ENCODE data around the gene BLZF1.

DNA sequence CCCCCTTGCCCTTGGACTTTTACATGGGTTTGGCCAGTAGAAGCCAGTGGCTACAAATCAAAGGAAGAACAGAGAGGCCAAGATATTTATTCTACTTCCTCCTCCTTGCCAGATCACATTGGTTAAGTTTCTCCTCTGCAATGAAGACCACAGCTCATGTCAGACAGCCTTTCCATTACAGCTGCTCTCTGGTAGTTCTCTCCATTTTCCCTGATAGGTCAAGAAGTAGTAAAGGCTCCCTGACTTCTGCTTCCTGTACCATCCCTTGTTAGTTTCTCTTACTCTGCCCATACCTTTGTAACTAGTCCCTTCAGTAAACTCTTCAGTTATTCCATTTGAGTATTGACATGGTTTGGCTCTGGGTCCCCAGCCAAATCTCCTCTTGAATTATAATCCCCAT lies 28.2 kb upstream of the BLZF1 start:
- TF ChIP-seq KDM1A (IDR thresholded peaks at IDR 0.05; ENCODE audit: borderline replicate concordance): no peak
- no peak for TF ChIP-seq TAF1 (IDR thresholded peaks at IDR 0.05; ENCODE audit: borderline replicate concordance, low read depth, low read length)
- TF ChIP-seq EZH2 (IDR thresholded peaks at IDR 0.05; ENCODE audit: borderline replicate concordance, control insufficient read depth, low read depth, low read length): no peak
- TF ChIP-seq, protein P1, sequence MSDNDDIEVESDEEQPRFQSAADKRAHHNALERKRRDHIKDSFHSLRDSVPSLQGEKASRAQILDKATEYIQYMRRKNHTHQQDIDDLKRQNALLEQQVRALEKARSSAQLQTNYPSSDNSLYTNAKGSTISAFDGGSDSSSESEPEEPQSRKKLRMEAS (IDR thresholded peaks at IDR 0.05; ENCODE audit: low read depth, low read length): no peak
- TF ChIP-seq, protein P2, sequence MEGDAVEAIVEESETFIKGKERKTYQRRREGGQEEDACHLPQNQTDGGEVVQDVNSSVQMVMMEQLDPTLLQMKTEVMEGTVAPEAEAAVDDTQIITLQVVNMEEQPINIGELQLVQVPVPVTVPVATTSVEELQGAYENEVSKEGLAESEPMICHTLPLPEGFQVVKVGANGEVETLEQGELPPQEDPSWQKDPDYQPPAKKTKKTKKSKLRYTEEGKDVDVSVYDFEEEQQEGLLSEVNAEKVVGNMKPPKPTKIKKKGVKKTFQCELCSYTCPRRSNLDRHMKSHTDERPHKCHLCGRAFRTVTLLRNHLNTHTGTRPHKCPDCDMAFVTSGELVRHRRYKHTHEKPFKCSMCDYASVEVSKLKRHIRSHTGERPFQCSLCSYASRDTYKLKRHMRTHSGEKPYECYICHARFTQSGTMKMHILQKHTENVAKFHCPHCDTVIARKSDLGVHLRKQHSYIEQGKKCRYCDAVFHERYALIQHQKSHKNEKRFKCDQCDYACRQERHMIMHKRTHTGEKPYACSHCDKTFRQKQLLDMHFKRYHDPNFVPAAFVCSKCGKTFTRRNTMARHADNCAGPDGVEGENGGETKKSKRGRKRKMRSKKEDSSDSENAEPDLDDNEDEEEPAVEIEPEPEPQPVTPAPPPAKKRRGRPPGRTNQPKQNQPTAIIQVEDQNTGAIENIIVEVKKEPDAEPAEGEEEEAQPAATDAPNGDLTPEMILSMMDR (IDR thresholded peaks at IDR 0.05 in 2 of 3, conservative IDR thresholded peaks at IDR 0.05 in 1 of 3; ENCODE audit: control insufficient read depth in 2 of 3, extremely low read depth in 1 of 3, insufficient read depth in 1 of 3, low read depth in 3 of 3, low read length in 3 of 3): no peak
- TF ChIP-seq POLR2A (IDR thresholded peaks at IDR 0.05; ENCODE audit: low read depth, low read length): no peak
- no peak for TF ChIP-seq NFIC (IDR thresholded peaks at IDR 0.05; ENCODE audit: low read depth, low read length)
- no peak for TF ChIP-seq SP1 (IDR thresholded peaks at IDR 0.05; ENCODE audit: low read depth, low read length)
- no peak for TF ChIP-seq BCL11A (IDR thresholded peaks at IDR 0.05; ENCODE audit: low read depth, low read length)
- no peak for TF ChIP-seq POLR2AphosphoS5 (IDR thresholded peaks at IDR 0.05; ENCODE audit: low read length)
- TF ChIP-seq PAX8 (IDR thresholded peaks at IDR 0.05): no peak
- no peak for TF ChIP-seq CHD2 (IDR thresholded peaks at IDR 0.05; ENCODE audit: borderline replicate concordance, low read depth, low read length)
- TF ChIP-seq, protein P3, sequence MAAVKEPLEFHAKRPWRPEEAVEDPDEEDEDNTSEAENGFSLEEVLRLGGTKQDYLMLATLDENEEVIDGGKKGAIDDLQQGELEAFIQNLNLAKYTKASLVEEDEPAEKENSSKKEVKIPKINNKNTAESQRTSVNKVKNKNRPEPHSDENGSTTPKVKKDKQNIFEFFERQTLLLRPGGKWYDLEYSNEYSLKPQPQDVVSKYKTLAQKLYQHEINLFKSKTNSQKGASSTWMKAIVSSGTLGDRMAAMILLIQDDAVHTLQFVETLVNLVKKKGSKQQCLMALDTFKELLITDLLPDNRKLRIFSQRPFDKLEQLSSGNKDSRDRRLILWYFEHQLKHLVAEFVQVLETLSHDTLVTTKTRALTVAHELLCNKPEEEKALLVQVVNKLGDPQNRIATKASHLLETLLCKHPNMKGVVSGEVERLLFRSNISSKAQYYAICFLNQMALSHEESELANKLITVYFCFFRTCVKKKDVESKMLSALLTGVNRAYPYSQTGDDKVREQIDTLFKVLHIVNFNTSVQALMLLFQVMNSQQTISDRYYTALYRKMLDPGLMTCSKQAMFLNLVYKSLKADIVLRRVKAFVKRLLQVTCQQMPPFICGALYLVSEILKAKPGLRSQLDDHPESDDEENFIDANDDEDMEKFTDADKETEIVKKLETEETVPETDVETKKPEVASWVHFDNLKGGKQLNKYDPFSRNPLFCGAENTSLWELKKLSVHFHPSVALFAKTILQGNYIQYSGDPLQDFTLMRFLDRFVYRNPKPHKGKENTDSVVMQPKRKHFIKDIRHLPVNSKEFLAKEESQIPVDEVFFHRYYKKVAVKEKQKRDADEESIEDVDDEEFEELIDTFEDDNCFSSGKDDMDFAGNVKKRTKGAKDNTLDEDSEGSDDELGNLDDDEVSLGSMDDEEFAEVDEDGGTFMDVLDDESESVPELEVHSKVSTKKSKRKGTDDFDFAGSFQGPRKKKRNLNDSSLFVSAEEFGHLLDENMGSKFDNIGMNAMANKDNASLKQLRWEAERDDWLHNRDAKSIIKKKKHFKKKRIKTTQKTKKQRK (IDR thresholded peaks at IDR 0.05; ENCODE audit: low read depth, low read length): no peak
- TF ChIP-seq, protein P4, sequence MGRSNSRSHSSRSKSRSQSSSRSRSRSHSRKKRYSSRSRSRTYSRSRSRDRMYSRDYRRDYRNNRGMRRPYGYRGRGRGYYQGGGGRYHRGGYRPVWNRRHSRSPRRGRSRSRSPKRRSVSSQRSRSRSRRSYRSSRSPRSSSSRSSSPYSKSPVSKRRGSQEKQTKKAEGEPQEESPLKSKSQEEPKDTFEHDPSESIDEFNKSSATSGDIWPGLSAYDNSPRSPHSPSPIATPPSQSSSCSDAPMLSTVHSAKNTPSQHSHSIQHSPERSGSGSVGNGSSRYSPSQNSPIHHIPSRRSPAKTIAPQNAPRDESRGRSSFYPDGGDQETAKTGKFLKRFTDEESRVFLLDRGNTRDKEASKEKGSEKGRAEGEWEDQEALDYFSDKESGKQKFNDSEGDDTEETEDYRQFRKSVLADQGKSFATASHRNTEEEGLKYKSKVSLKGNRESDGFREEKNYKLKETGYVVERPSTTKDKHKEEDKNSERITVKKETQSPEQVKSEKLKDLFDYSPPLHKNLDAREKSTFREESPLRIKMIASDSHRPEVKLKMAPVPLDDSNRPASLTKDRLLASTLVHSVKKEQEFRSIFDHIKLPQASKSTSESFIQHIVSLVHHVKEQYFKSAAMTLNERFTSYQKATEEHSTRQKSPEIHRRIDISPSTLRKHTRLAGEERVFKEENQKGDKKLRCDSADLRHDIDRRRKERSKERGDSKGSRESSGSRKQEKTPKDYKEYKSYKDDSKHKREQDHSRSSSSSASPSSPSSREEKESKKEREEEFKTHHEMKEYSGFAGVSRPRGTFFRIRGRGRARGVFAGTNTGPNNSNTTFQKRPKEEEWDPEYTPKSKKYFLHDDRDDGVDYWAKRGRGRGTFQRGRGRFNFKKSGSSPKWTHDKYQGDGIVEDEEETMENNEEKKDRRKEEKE (IDR thresholded peaks at IDR 0.05): no peak

All from GM12878 (cell line).